Measurements from ENCODE around the gene PSMD14.
A peak's percentile ranks its signal among the peaks of the same experiment; 100 is the strongest.

The PSMD14 gene

DNA sequence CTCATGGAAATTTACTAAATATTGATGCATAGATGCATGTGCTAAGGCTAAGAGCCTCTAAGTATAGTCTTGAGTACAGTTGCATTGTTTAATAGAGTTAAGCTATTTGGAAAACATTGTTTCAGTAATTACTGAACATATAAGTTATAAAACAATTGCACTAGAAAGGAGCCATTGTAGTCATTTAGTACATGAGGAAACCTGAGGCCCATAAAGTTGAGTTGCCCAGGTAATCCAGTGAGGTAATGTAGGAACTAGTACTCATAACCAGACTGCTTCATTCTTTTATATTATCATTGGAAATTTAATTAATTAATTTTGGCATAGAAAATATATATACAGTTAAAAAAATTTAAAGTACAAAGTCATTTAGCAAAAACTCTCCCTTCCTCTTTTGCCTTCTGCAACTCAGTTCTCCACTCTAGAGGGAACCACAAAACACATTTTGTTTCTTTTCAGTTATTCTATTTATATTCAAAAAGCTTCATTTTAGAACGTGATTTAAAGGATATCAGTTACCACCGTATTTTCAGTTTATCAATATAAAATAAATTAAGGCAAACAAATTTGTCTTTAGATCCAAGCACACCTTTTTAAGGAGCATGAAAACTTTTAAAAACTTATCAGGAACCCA is 80.0 kb downstream of the PSMD14 start:
- no peak for DNase-seq

DNA sequence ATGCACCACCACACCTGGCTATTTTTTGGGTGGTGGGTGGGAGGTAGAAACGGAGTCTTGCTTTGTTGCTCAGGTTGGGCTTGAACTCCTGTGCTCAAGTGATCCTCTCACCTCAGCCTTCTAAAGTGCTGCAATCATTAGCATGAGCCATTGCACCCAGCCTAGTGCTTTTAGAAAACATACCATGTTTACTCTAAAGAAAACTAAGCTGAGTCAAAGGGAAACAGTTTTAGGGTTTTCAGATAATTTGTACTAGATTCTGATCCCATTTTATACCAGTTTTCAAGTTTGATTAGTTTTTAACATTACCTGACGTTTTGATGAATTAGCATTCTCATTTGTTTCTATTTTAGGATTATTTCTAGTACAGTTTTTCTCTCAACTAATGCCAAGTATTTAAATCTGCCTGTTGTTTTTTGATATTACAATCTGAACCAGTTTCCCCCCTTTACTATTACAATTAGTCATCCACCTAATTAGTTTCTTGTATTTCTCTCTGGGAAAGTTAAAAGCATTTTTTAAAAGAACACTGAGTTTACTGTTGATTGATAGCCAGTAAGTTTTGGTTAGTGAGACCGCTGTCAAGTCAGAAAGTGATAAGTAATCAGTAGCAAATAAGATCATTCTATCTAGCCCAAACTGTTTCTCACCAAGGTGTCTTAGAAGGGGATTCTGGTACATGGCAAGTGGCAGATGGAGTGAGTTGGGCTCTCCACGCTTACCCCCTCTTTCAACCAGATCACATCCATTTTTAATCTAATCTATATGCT is 83.7 kb downstream of the PSMD14 start:
- no peak for DNase-seq

DNA sequence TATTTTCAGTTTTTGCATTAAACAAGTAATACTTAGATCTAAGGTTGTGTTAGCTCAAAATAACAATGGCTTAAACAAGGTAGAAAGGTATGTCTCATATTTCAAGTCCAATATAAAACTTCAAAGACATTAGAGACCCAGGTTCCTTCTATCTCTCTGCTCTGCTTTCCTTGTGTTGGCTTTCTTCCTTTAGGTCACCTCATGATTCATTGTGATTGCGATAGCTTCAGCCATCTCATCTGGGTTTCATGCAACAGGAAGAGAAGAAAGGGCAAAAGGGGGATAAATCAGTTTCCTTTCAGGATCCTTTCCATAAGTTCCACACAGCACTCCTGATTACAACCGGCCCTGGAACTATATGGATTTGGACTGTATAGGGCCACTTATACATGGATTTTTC is 91.9 kb downstream of the PSMD14 start:
- no peak for DNase-seq

DNA sequence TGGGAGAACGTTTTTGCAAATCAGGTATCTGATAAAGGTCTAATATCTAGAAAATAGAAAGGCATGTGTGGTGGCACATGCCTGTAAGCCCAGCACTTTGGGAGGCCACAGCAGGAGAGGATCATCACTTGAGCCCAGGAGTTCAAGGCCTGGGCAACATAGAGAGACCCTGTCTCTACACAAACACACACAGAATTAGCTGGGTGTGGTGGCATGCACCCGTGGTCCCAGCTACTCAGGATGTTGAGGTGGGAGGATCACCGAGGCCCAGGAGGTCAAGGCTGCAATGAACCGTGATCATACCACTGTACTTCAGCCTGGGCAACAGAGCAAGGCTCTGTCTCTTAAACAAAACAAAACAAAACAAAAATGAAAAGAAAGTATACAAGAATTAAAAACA is 94.1 kb downstream of the PSMD14 start:
- DNase-seq, result no peak

DNA sequence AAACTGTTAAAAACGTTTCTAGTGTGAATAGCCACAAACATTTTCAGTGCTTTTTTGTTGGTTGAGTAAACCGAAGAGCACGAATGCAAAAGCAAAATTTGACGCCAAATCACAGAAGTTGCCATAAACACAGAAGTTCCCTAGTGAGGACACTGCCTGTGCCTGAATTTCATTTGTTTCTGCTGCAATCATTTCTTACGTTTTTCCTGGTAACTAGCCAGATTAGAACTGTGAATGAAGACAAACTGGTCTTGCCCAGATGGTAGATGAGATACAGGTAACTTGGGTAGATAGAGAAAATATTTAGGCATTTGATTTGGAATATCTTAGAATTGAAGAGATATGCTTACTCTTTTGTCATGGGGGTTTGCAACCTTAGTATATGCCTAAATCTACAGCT is 98.1 kb downstream of the PSMD14 start:
- DNase-seq, result no peak

DNA sequence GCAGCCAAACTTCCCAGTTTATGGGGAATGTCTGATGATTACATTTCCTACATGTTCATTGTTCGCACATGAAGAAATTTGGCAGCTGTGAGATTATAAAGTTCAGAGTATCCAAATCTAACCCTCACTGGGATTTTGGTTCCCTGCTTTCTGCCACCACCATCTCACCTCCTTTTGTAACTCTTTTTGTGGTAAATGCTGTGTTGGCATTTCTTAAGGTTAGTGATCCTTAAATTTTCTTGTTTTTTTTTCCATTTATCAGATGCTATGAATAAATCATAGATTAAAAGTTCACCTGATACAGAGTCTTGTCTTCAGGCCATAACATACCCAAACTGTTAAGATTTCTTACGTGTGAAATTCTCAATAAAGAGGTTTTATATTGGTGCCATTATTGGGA is 99.4 kb downstream of the PSMD14 start:
- DNase-seq, result no peak

DNA sequence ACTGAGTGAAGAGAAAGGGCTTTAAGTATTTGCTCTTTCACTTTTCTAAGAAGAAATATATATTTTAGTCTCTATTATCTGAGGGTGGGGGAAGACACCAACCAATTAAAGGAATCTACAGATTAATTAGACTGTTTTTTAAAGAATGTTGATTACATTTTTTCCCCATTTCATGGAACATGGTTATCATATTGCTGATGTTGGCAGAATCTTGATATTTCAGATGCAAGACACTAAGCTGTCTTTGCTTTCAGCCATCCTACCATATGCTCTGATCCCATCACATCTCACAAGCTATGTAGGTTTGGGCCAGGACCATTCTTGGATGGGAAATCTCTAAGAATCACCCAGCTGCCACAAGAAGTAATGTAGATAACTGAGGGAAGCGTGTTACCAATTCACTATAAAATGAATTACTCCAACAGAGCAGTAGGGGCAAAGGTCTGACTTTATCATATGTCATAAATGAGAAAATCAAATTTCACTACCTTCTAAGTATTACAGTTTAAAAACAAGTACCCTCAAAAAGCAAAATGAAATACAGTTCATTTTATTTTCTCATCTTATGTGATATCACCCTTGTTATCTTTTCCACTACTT is 101.2 kb downstream of the PSMD14 start:
- no peak for DNase-seq

DNA sequence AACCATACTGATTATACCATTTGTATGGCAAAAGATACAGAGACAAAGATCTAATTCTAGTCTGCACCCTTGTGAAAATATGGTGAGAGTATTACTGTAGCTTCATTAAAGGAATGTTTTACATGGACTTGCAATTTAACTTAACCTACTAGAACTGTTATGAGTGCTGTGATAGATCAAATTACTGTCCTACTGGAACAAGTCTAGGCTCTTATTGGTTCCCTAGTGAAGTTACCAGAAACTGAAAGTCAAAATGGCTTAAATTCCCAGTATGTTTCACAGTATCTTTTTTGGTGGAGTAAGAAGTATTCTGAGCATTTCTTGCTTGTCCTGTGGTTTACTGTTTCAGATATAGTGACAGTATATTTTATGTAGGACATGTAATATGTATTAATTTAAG is 104.1 kb downstream of the PSMD14 start:
- no peak for DNase-seq

DNA sequence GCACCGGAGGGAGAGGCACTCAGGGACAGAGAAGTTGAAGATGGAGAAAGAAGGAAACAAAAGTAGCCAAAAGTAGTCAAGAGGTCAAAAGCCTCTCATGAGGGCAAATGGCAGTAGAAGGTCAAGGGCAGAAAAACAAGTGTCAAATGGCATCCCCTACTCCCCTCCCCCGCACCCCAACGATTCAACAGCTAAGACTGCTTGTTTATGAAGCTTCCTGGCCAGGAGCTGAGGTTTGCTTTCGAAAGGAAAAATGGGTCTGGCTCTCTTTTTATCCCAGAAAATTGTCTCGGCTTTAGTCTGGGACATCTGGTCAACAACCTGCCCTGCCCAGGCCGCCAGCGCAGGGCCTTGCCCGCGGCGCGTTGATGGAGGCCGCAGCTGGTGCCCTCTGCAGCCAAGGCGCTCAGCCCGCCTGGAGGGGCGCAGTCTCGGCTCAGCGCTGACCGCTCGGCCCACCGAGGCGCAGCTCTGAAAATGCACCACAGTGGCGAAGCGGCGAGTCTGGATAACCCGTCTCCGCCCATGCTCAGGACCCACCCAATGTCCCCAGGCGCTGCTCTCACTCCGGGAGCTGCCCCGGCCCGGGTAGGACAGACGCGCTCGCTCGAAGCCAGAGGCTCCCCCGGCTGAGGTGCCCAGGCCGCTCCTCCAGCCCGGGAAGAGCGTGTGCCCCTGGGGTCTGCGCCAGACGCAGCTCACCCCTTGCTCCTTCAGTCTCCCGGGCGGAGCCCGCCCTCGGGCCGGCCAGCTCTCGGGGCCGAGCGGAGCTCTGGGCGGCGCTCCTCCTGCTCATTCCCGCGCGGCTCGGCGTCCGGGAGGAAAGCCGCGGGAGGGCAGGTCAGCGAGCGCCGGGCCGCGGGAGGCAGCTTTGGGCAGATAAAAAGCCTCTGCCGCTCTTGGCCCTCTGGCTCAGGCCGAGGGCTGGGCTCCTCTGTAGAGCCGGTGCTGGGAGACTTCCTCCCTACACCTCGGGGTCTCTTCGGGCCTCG is 106.1 kb downstream of the PSMD14 start:
- peak; percentile 68 for DNase-seq

DNA sequence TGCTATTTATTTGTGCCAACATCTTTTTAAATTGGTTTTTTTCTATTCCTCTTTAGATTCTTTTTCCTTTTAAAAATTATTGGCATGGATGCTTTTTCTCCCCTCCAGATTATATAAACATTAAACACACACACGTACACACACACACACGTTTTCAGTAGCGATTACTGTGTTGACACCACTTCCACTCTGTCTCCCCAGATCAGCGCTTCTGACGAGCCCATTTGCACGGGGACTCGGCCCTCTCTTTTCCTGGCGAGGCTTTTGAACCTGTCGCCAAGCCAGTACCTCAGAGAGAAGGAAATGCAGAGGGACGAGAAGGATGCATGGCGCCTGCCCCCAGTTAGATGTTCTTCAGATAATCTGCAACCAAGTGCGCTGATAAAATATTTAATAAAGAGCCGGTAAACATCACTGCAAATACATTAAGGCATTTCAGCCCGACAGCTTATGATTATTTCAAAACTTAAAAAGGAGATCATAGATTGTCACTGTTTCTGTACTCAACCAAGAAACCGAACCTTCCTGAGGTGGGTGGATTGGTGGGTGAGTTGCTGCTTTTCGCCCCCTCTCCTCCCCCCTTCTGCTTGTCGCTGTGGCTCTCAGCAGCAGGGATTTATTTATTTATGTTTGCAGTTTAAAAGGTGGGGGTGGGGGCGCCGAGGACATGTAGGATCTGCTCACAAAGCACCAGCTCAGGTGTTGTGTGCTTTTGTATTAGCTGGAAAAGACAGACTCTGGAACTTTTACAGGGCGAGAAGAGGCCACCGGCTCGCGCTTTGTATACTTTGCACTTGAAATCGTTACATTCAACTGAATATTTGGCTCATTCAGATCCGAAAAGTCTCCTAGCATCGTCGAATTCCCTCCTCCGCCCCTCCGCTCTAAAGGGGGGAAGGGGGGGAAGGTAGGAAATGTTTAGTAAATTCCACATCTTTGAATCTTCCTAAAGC is 107.1 kb downstream of the PSMD14 start:
- peak; percentile 60 for DNase-seq

DNA sequence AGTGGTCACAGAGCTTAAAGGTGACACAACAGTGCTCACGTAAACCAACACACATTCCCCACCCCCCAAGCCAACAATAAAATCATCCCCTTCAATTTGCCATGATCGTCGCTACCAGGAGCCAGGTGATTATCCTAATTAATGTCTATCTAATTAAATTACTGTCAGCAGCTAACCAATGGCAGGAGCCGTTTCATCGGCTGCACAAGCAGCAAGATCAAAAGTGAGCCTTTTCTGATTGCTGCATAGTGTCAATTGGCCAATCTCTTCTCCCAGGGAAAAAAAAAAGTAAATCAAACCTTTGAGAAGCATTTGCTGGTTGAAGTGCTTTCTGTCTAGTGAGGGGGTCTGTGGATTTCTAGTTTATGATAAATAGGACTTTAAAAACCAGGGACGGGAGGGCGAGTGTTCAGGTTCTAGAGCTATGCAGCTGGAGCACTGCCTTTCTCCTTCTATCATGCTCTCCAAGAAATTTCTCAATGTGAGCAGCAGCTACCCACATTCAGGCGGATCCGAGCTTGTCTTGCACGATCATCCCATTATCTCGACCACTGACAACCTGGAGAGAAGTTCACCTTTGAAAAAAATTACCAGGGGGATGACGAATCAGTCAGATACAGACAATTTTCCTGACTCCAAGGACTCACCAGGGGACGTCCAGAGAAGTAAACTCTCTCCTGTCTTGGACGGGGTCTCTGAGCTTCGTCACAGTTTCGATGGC is 107.9 kb downstream of the PSMD14 start, which contains the start of gene TBR1:
Gene TBR1, plus strand, starts transcription at position 311 of the 721 bp plus-strand sequence. Its CDS starts 114 bp downstream, at position 425.
- peak; percentile 87 for DNase-seq

DNA sequence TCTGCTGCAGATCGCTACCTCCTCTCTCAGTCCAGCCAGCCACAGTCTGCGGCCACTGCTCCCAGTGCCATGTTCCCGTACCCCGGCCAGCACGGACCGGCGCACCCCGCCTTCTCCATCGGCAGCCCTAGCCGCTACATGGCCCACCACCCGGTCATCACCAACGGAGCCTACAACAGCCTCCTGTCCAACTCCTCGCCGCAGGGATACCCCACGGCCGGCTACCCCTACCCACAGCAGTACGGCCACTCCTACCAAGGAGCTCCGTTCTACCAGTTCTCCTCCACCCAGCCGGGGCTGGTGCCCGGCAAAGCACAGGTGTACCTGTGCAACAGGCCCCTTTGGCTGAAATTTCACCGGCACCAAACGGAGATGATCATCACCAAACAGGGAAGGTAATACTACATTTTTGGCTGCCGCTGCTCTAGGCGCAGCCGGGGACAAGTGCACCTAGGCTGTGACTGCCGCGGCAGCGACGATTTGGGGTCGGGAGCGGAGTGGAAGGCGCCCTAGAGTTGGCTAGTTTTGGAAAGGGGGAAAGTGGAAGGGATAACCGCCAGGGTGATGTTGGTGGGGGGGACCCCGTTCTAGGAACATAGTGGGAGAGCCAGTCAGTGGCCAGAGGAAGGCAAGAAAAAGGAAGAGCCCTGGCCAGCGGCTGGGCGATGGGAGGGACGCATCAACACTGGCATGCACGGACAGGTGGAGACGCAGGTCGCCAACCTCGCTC is 108.6 kb downstream of the PSMD14 start:
- peak; percentile 41 for DNase-seq

DNA sequence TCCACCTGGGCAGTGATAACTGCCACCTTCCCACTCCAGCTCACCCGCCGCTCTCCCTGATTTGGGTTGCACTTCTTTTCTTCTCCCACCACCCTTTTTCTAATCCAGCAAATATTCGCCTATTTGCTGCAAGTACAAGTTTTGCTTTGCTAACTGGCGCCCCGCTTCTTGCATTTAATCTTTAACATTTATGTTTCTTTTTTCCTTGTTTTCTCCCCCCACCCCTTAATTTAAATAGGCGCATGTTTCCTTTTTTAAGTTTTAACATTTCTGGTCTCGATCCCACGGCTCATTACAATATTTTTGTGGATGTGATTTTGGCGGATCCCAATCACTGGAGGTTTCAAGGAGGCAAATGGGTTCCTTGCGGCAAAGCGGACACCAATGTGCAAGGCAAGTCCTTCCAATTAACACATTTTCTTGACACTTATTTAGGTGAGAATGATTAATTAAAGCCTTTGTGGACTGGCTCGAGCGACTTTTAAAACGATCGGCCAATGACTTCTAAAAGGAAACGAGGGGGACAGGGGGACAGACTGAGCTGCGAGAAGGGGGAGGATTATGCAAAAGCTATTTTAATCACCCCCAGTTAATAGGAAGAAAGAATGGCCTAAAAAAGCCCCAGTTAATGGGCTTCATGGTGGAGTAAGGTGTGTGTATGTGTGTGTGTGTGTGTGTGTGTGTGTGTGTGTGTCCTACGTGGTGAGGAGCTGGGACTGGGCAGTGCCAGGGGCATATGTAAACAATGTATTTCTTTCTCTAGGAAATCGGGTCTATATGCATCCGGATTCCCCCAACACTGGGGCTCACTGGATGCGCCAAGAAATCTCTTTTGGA is 109.4 kb downstream of the PSMD14 start:
- peak; percentile 42 for DNase-seq

DNA sequence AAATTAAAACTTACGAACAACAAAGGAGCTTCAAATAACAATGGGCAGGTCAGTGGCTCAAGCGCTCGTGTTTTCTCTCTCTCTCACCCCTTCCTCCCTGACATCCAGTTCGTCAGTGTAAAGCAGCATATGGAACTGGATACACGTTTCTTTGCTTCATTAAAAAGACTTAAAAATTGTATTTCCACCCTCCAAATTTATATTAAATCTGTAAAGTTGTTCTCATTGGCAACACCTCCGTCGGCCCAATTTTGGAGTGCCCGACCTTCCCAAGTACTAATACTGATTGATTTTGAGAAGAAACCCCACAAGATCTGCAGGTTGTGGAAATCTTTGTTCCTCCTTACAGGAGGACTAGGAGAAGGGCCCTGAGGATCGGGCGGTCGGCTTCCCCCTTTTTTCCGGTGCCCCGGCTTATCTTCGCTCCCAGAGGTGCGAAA is 110.1 kb downstream of the PSMD14 start:
- peak; percentile 52 for DNase-seq

DNA sequence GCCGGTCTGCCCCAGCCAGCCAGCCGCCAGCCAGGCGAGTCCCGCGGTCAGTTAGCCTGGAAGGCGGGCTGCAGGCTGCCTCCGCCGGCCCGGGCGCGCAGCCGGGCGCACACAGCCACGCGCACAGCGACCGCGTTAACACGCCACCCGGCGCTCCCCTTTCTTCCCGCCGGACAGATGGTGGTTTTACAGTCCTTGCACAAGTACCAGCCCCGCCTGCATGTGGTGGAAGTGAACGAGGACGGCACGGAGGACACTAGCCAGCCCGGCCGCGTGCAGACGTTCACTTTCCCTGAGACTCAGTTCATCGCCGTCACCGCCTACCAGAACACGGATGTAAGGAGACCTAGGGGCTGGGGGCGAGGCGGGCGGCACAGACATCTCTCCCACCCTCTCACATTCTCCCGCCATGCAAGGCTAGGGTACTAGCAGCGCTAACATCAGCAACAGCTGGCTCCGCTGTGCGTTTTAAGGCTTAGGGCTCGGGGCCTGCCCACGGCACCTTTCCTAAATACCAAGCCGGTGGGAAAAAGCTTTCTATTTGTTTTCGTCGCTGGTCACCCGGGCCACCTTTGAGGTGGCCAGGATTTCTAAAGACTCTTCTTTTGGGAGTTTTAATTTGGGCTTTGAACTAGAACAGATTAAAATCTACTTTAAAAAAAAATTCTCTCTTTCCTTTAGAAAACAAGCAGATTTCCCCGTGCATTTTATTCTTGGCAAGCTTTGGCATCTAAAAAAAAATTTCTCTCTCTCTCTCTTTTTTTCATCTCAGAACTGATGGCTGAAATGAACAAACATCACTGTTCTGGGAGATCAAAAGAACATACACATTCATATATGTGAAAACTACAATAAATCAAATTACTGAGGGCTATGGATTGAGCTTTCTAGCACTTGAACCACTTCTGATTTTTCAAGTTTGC is 110.8 kb downstream of the PSMD14 start:
- peak; percentile 87 for DNase-seq

DNA sequence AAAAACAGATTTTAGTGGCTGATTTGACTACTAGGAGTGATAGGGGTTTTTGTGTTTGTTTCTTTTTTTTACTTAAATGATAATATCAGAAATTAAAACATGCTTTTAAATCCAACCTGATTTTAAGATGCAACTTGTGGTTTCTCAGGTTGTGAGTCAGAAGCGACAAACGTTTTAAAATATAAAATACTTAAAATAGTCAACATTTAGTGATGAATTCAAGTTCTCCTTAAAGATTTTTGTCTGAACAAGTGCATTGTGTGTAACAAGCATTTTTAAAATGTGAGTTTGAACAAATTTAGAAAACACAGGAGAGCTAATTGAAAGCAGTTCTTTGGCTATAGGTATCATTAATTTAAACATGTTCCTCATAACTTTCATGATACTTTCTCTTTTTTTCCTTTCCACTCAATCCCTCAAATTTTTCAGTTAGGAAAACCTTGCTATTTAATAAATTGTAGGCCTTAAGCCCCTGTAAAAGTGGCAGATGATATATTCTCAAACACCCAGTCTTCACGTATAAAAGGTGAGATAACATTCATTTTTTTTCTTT is 111.5 kb downstream of the PSMD14 start:
- DNase-seq, result no peak

DNA sequence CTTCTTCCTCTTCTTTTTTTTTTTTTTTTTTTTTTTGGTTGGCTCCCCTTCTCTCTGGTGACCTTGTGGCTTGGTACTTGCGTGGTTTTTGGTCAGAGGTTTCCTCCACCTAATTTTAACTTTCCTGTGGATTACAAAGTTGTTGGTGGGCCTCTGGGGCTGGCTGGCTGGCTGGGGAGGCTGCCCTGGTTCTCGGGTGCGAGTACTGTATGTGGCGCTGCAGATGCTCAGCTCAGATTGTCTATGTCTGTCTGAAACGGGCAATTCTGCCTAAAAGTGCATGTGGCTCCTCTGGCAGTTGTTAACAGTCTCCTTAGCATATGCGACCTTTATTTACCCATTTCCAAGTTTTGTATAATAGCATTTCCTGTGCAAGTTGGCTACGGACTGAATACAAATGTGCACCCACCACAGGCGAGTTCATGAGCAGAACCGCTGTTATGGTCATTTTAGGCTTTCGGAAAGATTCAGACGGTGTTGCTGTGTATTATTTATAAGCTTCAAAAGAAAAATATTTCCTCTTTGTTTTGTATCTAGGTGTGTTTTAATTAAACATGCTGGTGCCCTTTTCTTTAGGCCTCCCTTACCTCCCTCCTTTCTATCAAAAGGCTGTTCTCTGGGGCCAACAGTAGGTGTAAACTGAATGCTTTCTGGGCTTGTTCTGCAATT is 112.3 kb downstream of the PSMD14 start:
- no peak for DNase-seq

All from NCI-H82 (cell line).